GM20000 (cell line): ENCODE data around the gene UBXN11.

ENCODE experiments used
- DNase-seq: peaks from one replicate; pipeline ENCODE4 v3.0.0; 2012; ENCODE audit warnings: low spot score
- TF ChIP-seq, protein P1 (sequence below): IDR thresholded peaks from 2 replicates; pipeline ENCODE4 v1.5.1; 2012; ENCODE audit warnings: mild to moderate bottlenecking, control low read depth; ENCODE audit errors: extremely low read depth, missing control alignments

UBXN11 gene

GRCh38 chr1:26351590-26352337 lies 45.3 kb upstream of the UBXN11 start:
- TF ChIP-seq, protein P1, sequence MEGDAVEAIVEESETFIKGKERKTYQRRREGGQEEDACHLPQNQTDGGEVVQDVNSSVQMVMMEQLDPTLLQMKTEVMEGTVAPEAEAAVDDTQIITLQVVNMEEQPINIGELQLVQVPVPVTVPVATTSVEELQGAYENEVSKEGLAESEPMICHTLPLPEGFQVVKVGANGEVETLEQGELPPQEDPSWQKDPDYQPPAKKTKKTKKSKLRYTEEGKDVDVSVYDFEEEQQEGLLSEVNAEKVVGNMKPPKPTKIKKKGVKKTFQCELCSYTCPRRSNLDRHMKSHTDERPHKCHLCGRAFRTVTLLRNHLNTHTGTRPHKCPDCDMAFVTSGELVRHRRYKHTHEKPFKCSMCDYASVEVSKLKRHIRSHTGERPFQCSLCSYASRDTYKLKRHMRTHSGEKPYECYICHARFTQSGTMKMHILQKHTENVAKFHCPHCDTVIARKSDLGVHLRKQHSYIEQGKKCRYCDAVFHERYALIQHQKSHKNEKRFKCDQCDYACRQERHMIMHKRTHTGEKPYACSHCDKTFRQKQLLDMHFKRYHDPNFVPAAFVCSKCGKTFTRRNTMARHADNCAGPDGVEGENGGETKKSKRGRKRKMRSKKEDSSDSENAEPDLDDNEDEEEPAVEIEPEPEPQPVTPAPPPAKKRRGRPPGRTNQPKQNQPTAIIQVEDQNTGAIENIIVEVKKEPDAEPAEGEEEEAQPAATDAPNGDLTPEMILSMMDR = no peak
- no peak for DNase-seq

GRCh38 chr1:26350701-26351589 lies 44.5 kb upstream of the UBXN11 start:
- DNase-seq = no peak
- TF ChIP-seq, protein P1 = no peak

- TF ChIP-seq, protein P1 = no peak
- no peak for DNase-seq
Observed at GRCh38 chr1:26350343-26350700, 43.9 kb upstream of the UBXN11 start.

DNA sequence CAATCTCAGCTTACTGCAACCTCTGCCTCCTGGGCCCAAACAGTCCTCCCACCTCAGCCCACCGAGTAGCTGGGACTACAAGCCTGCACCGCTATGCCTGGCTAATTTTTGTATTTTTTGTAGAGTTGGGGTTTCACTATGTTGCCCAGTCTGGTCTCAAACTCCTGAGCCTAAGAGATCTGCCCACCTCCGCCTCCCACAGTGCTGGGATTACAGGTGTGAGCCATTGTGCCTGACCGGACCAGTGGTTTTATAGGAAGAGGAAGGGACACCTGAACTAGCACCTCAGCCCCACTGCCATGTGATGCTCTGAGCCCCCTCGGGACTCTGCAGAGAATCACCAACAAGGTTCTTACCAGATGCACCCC lies 43.4 kb upstream of the UBXN11 start:
- TF ChIP-seq, protein P1 = no peak
- no peak for DNase-seq

GRCh38 chr1:26349188-26349876 lies 42.9 kb upstream of the UBXN11 start:
- DNase-seq = no peak
- TF ChIP-seq, protein P1 = no peak

DNA sequence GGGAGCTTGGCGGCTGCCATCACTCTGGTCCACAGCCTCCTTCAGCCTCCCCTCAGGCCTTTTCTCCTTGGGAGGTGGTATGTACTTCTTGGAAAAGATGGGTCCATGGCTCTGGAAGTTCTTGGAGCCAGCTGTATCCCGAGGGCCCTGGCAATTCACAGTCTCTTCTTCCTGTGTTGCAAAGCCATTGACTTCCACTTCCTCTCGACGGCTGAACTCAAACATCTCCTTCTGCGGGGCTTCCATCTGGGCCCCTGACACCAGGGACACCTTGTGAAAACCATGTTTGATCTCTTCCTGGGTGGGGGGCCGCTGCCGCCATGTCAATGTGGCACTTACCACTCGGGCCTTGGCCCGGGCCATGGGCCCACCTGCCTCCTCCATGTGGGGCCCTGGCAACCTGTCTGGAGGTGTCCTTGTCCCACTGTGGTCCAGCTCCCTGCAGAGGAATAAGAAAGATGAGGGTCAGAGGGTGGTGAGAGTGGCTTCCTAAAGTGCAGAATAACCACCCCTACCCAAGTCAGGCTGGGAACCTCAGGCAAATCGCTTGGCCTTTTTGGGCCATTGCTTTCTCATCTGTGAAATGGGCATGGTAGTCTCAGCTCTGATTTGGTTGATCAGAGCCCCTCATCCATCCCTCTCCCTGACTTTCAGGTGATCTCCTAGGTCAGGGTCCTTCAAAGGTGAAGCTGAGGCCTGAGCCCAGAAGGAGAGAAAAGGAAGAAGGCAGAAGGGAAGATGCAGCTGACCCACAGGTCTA lies 40.0 kb upstream of the UBXN11 start:
- DNase-seq = no peak
- TF ChIP-seq, protein P1 = no peak
